MM.1S (cell line): ENCODE measurements around the gene DCLK1.

Source experiments
- DNase-seq: peaks from one replicate; pipeline ENCODE4 v3.0.0-alpha.2; 2015
- H2AFZ ChIP-seq: fragments of 300-600 bp; sonication (generic); 2 replicates; pipeline ENCODE4 v1.6.0; 2016; ENCODE audit warnings: antibody characterized with exemption, low read length
- H3F3A ChIP-seq: fragments of 300-600 bp; sonication (generic); 2 replicates; pipeline ENCODE4 v1.6.1; 2016; ENCODE audit warnings: mild to moderate bottlenecking, antibody characterized with exemption, low read length, moderate library complexity, mixed read lengths; ENCODE audit not compliant: insufficient read depth
- H3K27ac ChIP-seq: fragments of 300-600 bp; sonication (generic); 2 replicates; pipeline ENCODE4 v1.5.1; 2016; ENCODE audit warnings: mild to moderate bottlenecking, low read length
- H3K27me3 ChIP-seq: fragments of 300-600 bp; sonication (generic); replicated peaks from 2 replicates; pipeline ENCODE4 v1.6.0; 2016; ENCODE audit warnings: low read length; ENCODE audit not compliant: insufficient read depth
- H3K36me3 ChIP-seq: fragments of 300-600 bp; sonication (generic); replicated peaks from 2 replicates; pipeline ENCODE4 v1.6.1; 2016; ENCODE audit warnings: mild to moderate bottlenecking, low read length, mixed read lengths; ENCODE audit not compliant: insufficient read depth
- H3K4me1 ChIP-seq: fragments of 300-600 bp; sonication (generic); 2 replicates; pipeline ENCODE4 v1.6.1; 2016; ENCODE audit warnings: low read length, mixed read lengths
- H3K4me2 ChIP-seq: fragments of 300-600 bp; sonication (generic); 2 replicates; pipeline ENCODE4 v1.6.0; 2016; ENCODE audit warnings: low read depth, low read length
- H3K4me3 ChIP-seq: fragments of 300-600 bp; sonication (generic); 2 replicates; pipeline ENCODE4 v1.5.1; 2016; ENCODE audit warnings: low read length, mixed read lengths
- H3K79me2 ChIP-seq: fragments of 300-600 bp; sonication (generic); 2 replicates; pipeline ENCODE4 v1.6.1; 2016; ENCODE audit warnings: mixed run types, low read length, mixed read lengths
- H3K9ac ChIP-seq: fragments of 300-600 bp; sonication (generic); 2 replicates; pipeline ENCODE4 v1.6.1; 2016; ENCODE audit warnings: low read length, mixed read lengths
- H3K9me2 ChIP-seq: fragments of 300-600 bp; sonication (generic); replicated peaks from 2 replicates; pipeline ENCODE4 v1.6.1; 2016; ENCODE audit warnings: mild to moderate bottlenecking, low read length, mixed read lengths; ENCODE audit not compliant: insufficient read depth
- H3K9me3 ChIP-seq: fragments of 300-600 bp; sonication (generic); replicated peaks from 2 replicates; pipeline ENCODE4 v1.6.1; 2016; ENCODE audit warnings: mild to moderate bottlenecking, low read length, mixed read lengths; ENCODE audit not compliant: insufficient read depth
- H4K20me1 ChIP-seq: fragments of 300-600 bp; sonication (generic); 2 replicates; pipeline ENCODE4 v1.6.1; 2016; ENCODE audit warnings: mild to moderate bottlenecking, low read length, moderate library complexity, mixed read lengths; ENCODE audit not compliant: insufficient read depth
- EZH2 ChIP-seq: fragments of 300-600 bp; sonication (generic); optimal IDR thresholded peaks from 2 replicates; pipeline ENCODE3; 2017; ENCODE audit warnings: low read depth, mild to moderate bottlenecking, antibody characterized with exemption, low read length, mixed read lengths
- EZH2phosphoT487 ChIP-seq: fragments of 300-600 bp; sonication (generic); IDR thresholded peaks from 2 replicates; pipeline ENCODE4 v1.6.1; 2018; ENCODE audit warnings: antibody characterized with exemption, low read length
- TF ChIP-seq, protein P1 (sequence below): fragments of 300-600 bp; sonication (generic); IDR thresholded peaks from 2 replicates; pipeline ENCODE4 v1.5.1; 2016; ENCODE audit warnings: antibody characterized with exemption, low read length, mixed read lengths

Gene DCLK1

GRCh38 chr13:36131222-36131930 lies at the start of gene DCLK1:
DCLK1 (minus strand) TSS chr13:36131382.
- Histone ChIP-seq H2AFZ (no peak within 1 kb of the TSS), H3K79me2 (no peaks in the 10 kb centered on the region), H4K20me1 (no peaks in the 10 kb centered on the region), H3F3A (no peaks in the 10 kb centered on the region), H3K36me3 (no peaks in the 10 kb centered on the region), H3K9me2 (no peaks in the 10 kb centered on the region), H3K27me3 (no peaks in the 10 kb centered on the region), H3K4me1 (no peaks in the 10 kb centered on the region), H3K9me3 (no peaks in the 10 kb centered on the region), H3K9ac (no peak within 1 kb of the TSS), H3K27ac (no peak within 1 kb of the TSS), H3K4me2 (no peak within 1 kb of the TSS), H3K4me3 (no peak within 1 kb of the TSS)
- no peak for DNase-seq
- TF ChIP-seq EZH2 = no peak
- TF ChIP-seq, protein P1, sequence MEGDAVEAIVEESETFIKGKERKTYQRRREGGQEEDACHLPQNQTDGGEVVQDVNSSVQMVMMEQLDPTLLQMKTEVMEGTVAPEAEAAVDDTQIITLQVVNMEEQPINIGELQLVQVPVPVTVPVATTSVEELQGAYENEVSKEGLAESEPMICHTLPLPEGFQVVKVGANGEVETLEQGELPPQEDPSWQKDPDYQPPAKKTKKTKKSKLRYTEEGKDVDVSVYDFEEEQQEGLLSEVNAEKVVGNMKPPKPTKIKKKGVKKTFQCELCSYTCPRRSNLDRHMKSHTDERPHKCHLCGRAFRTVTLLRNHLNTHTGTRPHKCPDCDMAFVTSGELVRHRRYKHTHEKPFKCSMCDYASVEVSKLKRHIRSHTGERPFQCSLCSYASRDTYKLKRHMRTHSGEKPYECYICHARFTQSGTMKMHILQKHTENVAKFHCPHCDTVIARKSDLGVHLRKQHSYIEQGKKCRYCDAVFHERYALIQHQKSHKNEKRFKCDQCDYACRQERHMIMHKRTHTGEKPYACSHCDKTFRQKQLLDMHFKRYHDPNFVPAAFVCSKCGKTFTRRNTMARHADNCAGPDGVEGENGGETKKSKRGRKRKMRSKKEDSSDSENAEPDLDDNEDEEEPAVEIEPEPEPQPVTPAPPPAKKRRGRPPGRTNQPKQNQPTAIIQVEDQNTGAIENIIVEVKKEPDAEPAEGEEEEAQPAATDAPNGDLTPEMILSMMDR = no peak
- TF ChIP-seq EZH2phosphoT487 = no peak

DNA sequence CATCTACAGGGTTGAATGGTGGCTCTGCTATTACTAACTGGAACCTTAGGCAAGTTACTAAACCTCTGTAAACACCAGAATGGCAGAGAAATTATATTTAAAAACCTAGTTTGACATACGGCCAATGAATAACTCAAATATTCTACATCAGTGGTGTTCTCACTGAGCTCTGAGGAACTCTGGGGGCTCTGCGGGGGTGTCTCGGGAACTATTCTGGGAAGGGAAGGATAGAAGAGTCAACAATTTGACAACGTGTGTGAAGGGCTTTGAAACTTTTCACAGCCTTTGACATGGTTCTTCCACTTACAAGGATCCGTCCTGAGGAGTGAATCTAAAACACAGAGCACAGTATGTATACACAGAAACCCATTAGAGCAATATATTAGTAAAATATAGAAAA lies 44.4 kb upstream of the DCLK1 start:
- no peaks in the 10 kb centered on the region for H3F3A ChIP-seq
- no peak overlapping the region for H3K4me2 ChIP-seq
- no peak overlapping the region for H3K4me3 ChIP-seq
- TF ChIP-seq EZH2 (no peak), EZH2phosphoT487 (no peak)
- TF ChIP-seq, protein P1 = no peak
- H3K79me2 ChIP-seq = no peaks in the 10 kb centered on the region
- no peaks in the 10 kb centered on the region for H3K9me2 ChIP-seq
- no peak overlapping the region for H3K27ac ChIP-seq
- no peaks in the 10 kb centered on the region for H3K36me3 ChIP-seq
- no peaks in the 10 kb centered on the region for H3K27me3 ChIP-seq
- no peak overlapping the region for H3K9ac ChIP-seq
- no peak for DNase-seq
- H4K20me1 ChIP-seq = no peaks in the 10 kb centered on the region
- no peak overlapping the region for H2AFZ ChIP-seq
- H3K4me1 ChIP-seq = no peaks in the 10 kb centered on the region
- H3K9me3 ChIP-seq = no peaks in the 10 kb centered on the region

DNA sequence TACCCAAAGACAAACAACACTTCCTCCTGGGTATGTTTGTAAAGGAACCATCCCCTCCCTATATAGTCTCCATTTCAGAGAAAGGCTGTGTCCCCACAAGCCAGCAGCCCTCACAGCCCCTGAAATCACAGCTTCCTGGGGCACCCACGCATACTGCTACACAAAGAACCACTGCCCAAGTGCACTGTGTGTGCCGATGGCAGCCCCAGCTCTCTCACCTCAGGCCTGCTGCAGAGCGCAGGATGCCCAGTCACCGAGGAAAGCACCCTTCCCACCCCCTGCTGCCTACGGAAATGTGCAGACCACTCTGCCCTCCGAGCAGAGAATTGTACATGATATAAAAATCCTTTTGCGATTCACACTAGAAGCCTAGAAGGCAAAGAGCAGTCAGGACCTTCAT lies 43.7 kb upstream of the DCLK1 start:
- Histone ChIP-seq H2AFZ (no peak overlapping the region), H3K27me3 (no peaks in the 10 kb centered on the region), H3K9me3 (no peaks in the 10 kb centered on the region), H3K9ac (no peak overlapping the region), H3K9me2 (no peaks in the 10 kb centered on the region), H3F3A (no peaks in the 10 kb centered on the region), H3K4me1 (no peaks in the 10 kb centered on the region), H3K36me3 (no peaks in the 10 kb centered on the region), H3K4me3 (no peak overlapping the region), H3K4me2 (no peak overlapping the region), H3K79me2 (no peaks in the 10 kb centered on the region), H3K27ac (no peak overlapping the region), H4K20me1 (no peaks in the 10 kb centered on the region)
- TF ChIP-seq EZH2 = no peak
- no peak for TF ChIP-seq EZH2phosphoT487
- TF ChIP-seq, protein P1 = no peak
- no peak for DNase-seq
